ENCODE measurements around the gene NEU3.

DNA sequence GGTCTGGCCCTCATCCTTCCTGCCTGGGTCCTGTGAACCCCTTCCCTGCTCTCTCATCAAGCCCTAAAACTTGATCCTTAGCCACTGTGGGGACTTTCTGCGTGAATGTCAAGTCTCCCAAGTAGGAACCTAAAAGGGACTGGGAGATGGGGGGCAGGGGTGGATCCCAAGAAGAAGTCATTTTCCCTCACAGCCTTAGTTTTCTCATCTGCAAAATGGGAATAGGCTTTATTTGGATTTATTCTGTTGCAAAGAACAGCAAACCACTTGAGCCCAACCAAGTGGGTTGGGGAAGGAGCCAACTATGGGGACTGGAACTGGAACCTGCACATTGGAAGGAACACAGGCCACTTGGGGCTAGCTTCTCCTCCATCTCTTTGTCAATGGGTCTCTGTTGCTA lies 36.8 kb downstream of the NEU3 start:
- TF ChIP-seq, protein P1, sequence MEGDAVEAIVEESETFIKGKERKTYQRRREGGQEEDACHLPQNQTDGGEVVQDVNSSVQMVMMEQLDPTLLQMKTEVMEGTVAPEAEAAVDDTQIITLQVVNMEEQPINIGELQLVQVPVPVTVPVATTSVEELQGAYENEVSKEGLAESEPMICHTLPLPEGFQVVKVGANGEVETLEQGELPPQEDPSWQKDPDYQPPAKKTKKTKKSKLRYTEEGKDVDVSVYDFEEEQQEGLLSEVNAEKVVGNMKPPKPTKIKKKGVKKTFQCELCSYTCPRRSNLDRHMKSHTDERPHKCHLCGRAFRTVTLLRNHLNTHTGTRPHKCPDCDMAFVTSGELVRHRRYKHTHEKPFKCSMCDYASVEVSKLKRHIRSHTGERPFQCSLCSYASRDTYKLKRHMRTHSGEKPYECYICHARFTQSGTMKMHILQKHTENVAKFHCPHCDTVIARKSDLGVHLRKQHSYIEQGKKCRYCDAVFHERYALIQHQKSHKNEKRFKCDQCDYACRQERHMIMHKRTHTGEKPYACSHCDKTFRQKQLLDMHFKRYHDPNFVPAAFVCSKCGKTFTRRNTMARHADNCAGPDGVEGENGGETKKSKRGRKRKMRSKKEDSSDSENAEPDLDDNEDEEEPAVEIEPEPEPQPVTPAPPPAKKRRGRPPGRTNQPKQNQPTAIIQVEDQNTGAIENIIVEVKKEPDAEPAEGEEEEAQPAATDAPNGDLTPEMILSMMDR (IDR thresholded peaks at IDR 0.05): no peak
- no peak for TF ChIP-seq POLR2AphosphoS5 (IDR thresholded peaks at IDR 0.05; ENCODE audit: low read depth, low read length)
- TF ChIP-seq, protein P2, sequence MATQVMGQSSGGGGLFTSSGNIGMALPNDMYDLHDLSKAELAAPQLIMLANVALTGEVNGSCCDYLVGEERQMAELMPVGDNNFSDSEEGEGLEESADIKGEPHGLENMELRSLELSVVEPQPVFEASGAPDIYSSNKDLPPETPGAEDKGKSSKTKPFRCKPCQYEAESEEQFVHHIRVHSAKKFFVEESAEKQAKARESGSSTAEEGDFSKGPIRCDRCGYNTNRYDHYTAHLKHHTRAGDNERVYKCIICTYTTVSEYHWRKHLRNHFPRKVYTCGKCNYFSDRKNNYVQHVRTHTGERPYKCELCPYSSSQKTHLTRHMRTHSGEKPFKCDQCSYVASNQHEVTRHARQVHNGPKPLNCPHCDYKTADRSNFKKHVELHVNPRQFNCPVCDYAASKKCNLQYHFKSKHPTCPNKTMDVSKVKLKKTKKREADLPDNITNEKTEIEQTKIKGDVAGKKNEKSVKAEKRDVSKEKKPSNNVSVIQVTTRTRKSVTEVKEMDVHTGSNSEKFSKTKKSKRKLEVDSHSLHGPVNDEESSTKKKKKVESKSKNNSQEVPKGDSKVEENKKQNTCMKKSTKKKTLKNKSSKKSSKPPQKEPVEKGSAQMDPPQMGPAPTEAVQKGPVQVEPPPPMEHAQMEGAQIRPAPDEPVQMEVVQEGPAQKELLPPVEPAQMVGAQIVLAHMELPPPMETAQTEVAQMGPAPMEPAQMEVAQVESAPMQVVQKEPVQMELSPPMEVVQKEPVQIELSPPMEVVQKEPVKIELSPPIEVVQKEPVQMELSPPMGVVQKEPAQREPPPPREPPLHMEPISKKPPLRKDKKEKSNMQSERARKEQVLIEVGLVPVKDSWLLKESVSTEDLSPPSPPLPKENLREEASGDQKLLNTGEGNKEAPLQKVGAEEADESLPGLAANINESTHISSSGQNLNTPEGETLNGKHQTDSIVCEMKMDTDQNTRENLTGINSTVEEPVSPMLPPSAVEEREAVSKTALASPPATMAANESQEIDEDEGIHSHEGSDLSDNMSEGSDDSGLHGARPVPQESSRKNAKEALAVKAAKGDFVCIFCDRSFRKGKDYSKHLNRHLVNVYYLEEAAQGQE (IDR thresholded peaks at IDR 0.05; ENCODE audit: insufficient read depth in 1 of 2, low read depth in 2 of 2, low read length in 1 of 2): no peak
- no peak for TF ChIP-seq SIN3A (IDR thresholded peaks at IDR 0.05; ENCODE audit: borderline replicate concordance, insufficient read depth, low read depth, low read length)

Data from Panc1 (cell line).